Measurements from ENCODE around the gene CPA4.
"Not testable (repeated sequence)": the region's sequence is repeated elsewhere in the genome, so short reads cannot be mapped to it uniquely, and the experiment has no call there.

The CPA4 gene

GRCh38 chr7:130292682-130293257 lies at the start of gene CPA4:
TSS of gene CPA4 (plus strand) at chr7:130293161. CDS start at chr7:130293181, 20 bp downstream.
- DNase-seq: no peak

GRCh38 chr7:130243486-130243885 lies 49.5 kb upstream of the CPA4 start:
- not testable (repeated sequence) for DNase-seq

GRCh38 chr7:130246491-130246890 lies 46.5 kb upstream of the CPA4 start:
- DNase-seq: not testable (repeated sequence)

GRCh38 chr7:130248842-130249241 lies 44.1 kb upstream of the CPA4 start:
- not testable (repeated sequence) for DNase-seq

- DNase-seq: not testable (repeated sequence)
These were observed 43.3 kb upstream of the CPA4 start for GRCh38 chr7:130249626-130250025.

- DNase-seq: no peak
These were observed 38.4 kb upstream of the CPA4 start for GRCh38 chr7:130254555-130254954.

GRCh38 chr7:130256704-130257103 lies 36.3 kb upstream of the CPA4 start:
- no peak for DNase-seq

- DNase-seq: no peak
These were observed 34.4 kb upstream of the CPA4 start for GRCh38 chr7:130258494-130259078.

GRCh38 chr7:130262448-130262847 lies 30.5 kb upstream of the CPA4 start:
- DNase-seq: no peak

- no peak for DNase-seq
These were observed 29.8 kb upstream of the CPA4 start for GRCh38 chr7:130263130-130263529.

GRCh38 chr7:130266258-130266960 lies 26.6 kb upstream of the CPA4 start, which contains the start of gene CPA2:
TSS of gene CPA2 (plus strand) at chr7:130266863. CDS start at chr7:130266882, 19 bp downstream.
- DNase-seq: no peak

GRCh38 chr7:130266961-130267321 lies 26.0 kb upstream of the CPA4 start:
- no peak for DNase-seq

- DNase-seq: no peak
These were observed 24.3 kb upstream of the CPA4 start for GRCh38 chr7:130268463-130269317.

GRCh38 chr7:130269318-130269694 lies 23.7 kb upstream of the CPA4 start:
- no peak for DNase-seq

- no peak for DNase-seq
These were observed 21.8 kb upstream of the CPA4 start for GRCh38 chr7:130270947-130271800.

- DNase-seq: no peak
These were observed 20.4 kb upstream of the CPA4 start for GRCh38 chr7:130272381-130273080.

- no peak for DNase-seq
These were observed 19.7 kb upstream of the CPA4 start for GRCh38 chr7:130273081-130273932.

GRCh38 chr7:130273933-130274255 lies 19.1 kb upstream of the CPA4 start:
- DNase-seq: no peak

GRCh38 chr7:130274296-130274695 lies 18.7 kb upstream of the CPA4 start:
- no peak for DNase-seq

GRCh38 chr7:130274983-130275591 lies 17.9 kb upstream of the CPA4 start:
- no peak for DNase-seq
